Activated B cell treated with CpG ODN at 0.5 μM for 24 hours (primary cell): ENCODE data around the gene INCENP. TPM values are rescaled to one million over a fixed set of nuclear protein-coding genes. Genes with fewer than 3 reads are reported as not detected.

ENCODE experiments used
- ATAC-seq: fragments of 200-7000 bp; cut with Tn5 transposase; one replicate; pipeline ENCODE4 v1.10.0; 2021; ENCODE audit warnings: low read depth, mild to moderate bottlenecking, moderate library complexity
- CTCF ChIA-PET: fragments of 350-600 bp; sonication (Branson Sonifier 250); formaldehyde crosslinking; loops from one replicate; lab custom pipeline; 2021; ENCODE audit warnings: antibody characterized with exemption; lab: Charles Lee
- POLR2A ChIA-PET: fragments of 350-600 bp; sonication (Branson Sonifier 250); formaldehyde crosslinking; loops from one replicate; lab custom pipeline; 2021; ENCODE audit warnings: antibody characterized with exemption; lab: Charles Lee
- DNase-seq: peaks from one replicate; pipeline ENCODE4 v3.0.0; 2022
- H3K27ac Mint-ChIP-seq: one replicate; pipeline ENCODE4 v1.8.0; 2020; ENCODE audit warnings: mixed read lengths
- H3K27me3 Mint-ChIP-seq: one replicate; pipeline ENCODE4 v1.8.0; 2021; ENCODE audit warnings: mixed read lengths
- H3K36me3 Mint-ChIP-seq: one replicate; pipeline ENCODE4 v1.8.0; 2021; ENCODE audit warnings: low read depth, mixed read lengths
- H3K4me1 Mint-ChIP-seq: one replicate; pipeline ENCODE4 v1.8.0; 2021; ENCODE audit warnings: mixed read lengths
- H3K4me3 Mint-ChIP-seq: one replicate; pipeline ENCODE4 v1.8.0; 2020; ENCODE audit warnings: mild to moderate bottlenecking, mixed read lengths
- H3K9me3 Mint-ChIP-seq: one replicate; pipeline ENCODE4 v1.8.0; 2020; ENCODE audit warnings: mixed read lengths
- CTCF ChIP-seq: fragments of 200-600 bp; IDR thresholded peaks from one replicate; pipeline ENCODE4 v1.8.0; 2022; ENCODE audit warnings: antibody characterized with exemption, mild to moderate bottlenecking
- intact Hi-C: fragments of 100-400 bp; cut with micrococcal nuclease; formaldehyde crosslinking; loops from one replicate; pipeline ENCODE4 v1.15.1; 2024
- total RNA-seq: library from RNA; stranded (reverse); gene quantifications from 2 replicates; pipeline ENCODE4 v1.2.3, GENCODE V29; 2022

INCENP gene
- total RNA-seq, 1 donor from 2014 or later, result 34.8 TPM

- H3K27me3 Mint-ChIP-seq, result no peaks in the 10 kb centered on the region
- no peaks in the 10 kb centered on the region for H3K9me3 Mint-ChIP-seq
- TF ChIP-seq CTCF, result no peak
- no peak overlapping the region for H3K27ac Mint-ChIP-seq
- no peaks in the 10 kb centered on the region for H3K4me1 Mint-ChIP-seq
- ATAC-seq (no peak), DNase-seq (no peak)
- CTCF ChIA-PET, result no interaction called here
- intact Hi-C loops, result no loop called here
- POLR2A ChIA-PET, result interaction anchor here (0.7 kb wide), 1 partner anchor 9 kb away, joined by 7 read pairs; no protein-coding TSS in a partner anchor
- peaks cover 85% of the 10 kb centered on the region for H3K36me3 Mint-ChIP-seq
- no peak overlapping the region for H3K4me3 Mint-ChIP-seq
Measured at GRCh38 chr11:62148271-62148980, 24.6 kb downstream of the INCENP start.

- ChIA-PET POLR2A (no interaction called here), CTCF (no interaction called here)
- ATAC-seq (no peak), DNase-seq (no peak)
- intact Hi-C loops, result no loop called here
- Mint-ChIP-seq H3K4me3 (no peak overlapping the region), H3K27me3 (no peaks in the 10 kb centered on the region), H3K4me1 (no peaks in the 10 kb centered on the region), H3K27ac (no peak overlapping the region), H3K9me3 (no peaks in the 10 kb centered on the region), H3K36me3 (peaks cover 77% of the 10 kb centered on the region)
- TF ChIP-seq CTCF, result no peak
Measured at GRCh38 chr11:62149986-62150886, 26.4 kb downstream of the INCENP start.

DNA sequence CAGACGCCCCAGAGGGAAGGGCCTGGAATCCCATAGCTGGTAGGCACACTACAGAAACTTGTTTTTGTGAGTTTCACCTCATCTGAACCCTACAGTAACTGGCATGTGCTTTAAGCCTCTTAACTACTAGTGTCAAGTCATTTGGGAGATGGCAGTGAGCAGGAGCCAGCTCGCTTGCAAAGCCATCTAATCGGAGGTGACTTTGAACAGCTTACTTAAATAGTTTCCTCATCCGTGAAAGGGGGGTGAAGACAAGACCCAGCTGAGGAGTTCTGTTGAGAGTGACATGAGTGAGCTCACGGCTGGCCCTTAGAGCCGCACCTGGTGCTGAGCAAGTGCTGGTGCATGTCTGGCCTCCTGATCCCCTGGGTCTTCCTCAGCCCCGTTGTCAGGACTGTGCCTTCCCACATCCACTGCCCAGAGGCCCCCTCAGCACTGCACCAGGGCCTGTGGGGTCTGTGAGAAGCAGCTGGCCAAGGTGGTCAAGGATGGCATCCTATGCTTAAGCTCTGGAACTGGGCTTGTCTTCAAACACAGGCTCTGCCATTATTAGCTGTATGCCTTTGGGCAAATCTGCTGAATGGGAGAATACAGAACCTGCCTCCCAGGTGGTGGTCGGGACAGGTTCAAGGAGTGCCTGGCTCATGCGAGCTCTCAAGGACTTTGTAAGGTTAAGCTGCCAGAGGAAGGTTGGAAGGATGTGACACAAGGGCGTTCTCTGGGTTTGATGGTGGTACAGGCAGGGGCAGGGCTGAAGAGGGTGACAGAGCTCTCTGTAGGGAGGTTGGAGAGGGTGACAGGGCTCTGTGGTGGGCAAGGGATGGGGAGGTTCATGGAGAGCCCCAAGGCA is 27.3 kb downstream of the INCENP start:
- H3K4me3 Mint-ChIP-seq, result no peak overlapping the region
- intact Hi-C loops, result no loop called here
- no peaks in the 10 kb centered on the region for H3K9me3 Mint-ChIP-seq
- ChIA-PET POLR2A (no interaction called here), CTCF (no interaction called here)
- no peak for TF ChIP-seq CTCF
- ATAC-seq, result no peak
- DNase-seq, result no peak
- no peaks in the 10 kb centered on the region for H3K4me1 Mint-ChIP-seq
- H3K36me3 Mint-ChIP-seq, result peaks cover 69% of the 10 kb centered on the region
- H3K27ac Mint-ChIP-seq, result no peak overlapping the region
- H3K27me3 Mint-ChIP-seq, result no peaks in the 10 kb centered on the region

DNA sequence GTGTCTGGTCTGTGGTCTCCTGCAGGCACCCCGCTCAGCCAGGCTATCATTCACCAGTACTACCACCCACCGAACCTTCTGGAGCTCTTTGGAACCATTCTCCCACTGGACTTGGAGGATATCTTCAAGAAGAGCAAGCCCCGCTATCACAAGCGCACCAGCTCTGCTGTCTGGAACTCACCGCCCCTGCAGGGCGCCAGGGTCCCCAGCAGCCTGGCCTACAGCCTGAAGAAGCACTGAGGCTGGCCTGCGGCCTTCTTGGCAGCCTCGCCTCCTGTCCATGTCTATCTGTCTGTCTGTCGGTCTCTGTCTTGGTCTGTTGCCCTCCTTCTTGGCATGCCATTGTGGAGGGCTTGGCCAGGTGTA is 27.9 kb downstream of the INCENP start:
- intact Hi-C loops, result no loop called here
- ATAC-seq (no peak), DNase-seq (no peak)
- Mint-ChIP-seq H3K9me3 (no peaks in the 10 kb centered on the region), H3K36me3 (peaks cover 63% of the 10 kb centered on the region), H3K27ac (no peak overlapping the region), H3K27me3 (no peaks in the 10 kb centered on the region), H3K4me1 (no peaks in the 10 kb centered on the region), H3K4me3 (no peak overlapping the region)
- POLR2A ChIA-PET, result no interaction called here
- CTCF ChIA-PET, result no interaction called here
- TF ChIP-seq CTCF, result no peak
